HL-60/S4 treated with retinoic acid at 250 ng/mL for 4 days and 3 days (cell line): ENCODE data around the gene PRC1.
"Not testable (repeated sequence)": the region's sequence is repeated elsewhere in the genome, so short reads cannot be mapped to it uniquely, and the experiment has no call there.

Source experiments
- in situ Hi-C: fragments of 300-500 bp; cut with MboI; formaldehyde crosslinking; loops from 2 replicates; pipeline ENCODE4 v1.7.0; 2022; ENCODE audit warnings: low sequenced_read_pairs

Gene PRC1

DNA sequence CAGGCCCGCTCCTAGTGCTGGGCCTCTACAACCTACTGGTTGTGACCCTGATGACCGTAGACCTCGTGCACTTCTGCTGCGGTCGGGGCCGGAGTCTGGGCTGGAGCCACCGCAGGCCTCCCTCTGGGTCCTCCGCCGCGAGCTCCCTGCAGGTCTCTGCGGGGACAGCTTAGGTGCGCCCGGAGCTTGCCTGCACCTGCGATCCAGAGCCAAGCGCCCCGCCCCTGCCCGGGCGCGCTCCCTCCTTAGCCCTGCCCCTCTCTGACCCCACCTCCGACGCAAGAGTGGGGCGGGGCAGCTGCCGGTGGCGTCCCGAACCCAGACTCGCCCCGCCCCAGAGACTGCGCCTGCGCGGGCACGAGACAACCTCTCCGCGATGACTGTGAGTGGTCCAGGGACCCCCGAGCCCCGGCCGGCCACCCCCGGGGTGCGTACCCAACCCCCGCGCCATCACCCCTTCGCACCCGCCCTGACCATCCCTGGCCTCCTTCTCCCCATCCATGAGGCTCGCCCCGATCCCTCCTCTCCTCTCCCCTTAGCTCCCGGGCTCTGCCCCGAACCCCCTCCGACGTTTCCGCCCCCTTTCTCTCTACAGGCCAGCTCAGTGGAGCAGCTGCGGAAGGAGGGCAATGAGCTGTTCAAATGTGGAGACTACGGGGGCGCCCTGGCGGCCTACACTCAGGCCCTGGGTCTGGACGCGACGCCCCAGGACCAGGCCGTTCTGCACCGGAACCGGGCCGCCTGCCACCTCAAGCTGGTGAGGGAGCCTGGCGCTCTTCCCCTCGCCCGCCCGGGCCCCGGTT, 59.2 kb downstream of the PRC1 start, which contains the start of gene UNC45A:
TSS of gene UNC45A (plus strand) at position 337 of the 803 bp plus-strand sequence. CDS start at position 377, 40 bp downstream.
- in situ Hi-C loops: no loop called here

DNA sequence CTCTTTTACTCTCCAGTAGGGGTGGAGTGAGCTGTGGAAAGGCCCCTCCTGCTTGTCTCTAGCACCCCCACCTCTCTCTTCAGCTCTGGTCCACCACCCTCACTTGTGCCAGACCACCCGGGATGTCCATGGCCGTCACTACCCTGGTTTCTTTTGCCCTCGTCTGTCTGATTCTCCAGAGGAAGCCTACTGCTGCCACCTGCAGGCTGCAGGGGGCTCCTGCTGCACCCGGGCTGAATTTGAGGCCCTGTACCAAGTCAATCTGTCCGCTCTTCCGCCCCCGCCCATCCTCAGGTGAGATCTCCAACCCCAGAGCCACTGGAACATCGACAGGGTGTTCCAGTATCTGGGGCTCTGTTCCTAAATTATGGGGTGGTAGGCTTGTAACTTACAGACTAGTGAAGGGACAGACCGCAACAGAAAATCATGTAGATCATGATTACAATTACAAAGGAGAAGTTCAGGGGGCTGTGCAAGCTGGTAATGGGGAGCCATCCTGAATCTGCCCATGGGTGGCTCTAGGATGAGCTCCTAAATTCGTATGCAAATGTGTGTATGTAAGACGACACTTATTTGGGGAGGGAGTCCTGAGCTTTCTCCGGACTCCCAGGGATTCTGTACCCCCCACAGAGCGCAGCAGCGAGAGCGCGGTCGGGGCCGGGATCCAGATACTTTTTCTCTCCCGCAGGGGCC, 59.9 kb downstream of the PRC1 start:
- in situ Hi-C loops: no loop called here

DNA sequence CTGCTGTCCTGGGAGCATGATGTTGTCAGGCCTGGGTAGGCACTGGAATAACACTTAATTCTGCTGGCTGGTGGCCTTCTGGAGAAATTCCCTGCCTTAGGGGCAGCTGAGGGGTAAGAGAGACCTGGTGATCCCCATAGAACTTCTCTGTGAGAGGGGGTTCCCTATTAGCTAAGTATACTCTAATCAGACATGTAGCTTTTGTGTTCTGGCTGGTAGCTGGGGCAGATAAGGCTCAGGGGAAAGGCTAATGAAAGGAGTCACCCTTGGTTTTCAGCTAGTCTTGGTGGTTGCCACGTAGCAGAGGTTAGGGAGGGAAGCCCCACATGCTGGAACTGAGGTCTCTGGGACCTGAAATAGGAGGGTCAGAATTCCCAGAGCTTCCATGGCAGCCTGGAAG, 61.0 kb downstream of the PRC1 start:
- in situ Hi-C loops: no loop called here

DNA sequence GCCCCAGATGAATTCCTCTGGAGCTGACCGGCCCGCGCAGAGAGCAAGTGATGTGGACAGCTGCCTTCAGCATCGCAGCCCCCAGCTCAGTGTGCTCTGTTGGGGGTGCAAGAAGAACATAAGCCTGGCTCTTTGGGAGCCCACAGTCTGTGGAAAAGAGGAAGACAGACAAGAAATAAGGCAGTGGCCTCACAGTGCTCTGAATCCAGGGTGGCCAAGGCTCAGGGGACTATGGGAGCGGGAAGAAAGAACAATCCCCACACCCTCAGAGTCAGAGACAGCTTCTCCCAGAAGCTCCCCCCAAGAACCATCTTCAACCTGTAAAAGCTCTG, 61.7 kb downstream of the PRC1 start:
- in situ Hi-C loops: no loop called here

DNA sequence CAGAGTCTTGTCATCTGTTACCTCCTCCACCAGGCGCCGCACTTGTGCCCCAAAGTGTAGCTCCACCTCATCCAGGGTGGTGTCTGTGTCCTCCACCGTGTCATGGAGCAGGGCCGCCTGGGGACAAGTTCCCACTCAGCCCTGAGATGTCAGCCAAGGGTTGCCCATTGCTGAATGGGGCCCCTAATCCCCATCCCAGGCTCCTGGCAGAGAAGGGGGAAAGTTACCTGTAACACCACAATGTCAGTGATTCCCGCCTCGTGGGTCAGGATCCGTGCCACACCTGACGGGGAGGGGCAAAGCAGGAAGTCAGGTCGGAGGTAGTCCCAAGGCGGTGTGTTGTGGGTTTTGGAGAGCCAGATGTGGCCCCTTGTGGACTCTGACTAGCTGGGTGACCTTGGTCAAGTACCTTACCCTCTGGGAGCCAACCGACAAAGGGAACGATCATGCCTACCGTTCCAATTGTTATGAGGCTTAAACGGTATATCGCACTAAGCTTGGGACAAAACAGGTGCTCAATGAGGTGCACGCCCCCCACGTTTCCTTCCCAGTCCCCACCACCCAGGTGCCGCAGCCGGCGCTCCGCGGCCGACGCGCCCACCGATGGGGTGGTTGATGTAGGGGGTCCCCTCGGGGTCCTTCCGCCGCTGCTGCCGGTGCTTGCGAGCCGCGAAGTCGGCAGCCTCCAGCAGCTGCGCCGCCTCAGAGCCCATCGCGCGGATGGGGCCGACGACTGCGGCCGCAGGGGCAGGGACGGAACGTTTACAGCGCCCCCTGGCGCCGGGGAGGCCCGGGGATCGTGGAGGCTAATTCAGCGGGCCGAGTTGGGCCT, 62.3 kb downstream of the PRC1 start, which contains the start of gene HDDC3:
TSS of gene HDDC3 (minus strand) at position 722 of the 832 bp plus-strand sequence. CDS start at position 713, 9 bp downstream.
- in situ Hi-C loops: no loop called here

DNA sequence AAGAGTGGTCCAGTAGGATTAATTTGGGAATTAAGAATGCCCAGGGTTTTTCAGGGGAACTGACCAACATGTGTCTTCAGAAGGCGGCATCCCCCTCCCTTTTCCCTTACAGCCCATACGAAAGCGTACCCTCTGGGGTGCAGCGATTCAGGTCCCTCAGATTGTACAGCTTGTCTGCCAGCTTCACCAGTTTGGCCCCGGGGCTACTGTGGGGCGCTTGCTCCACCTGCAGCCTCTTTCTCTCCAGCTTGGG, 62.8 kb downstream of the PRC1 start:
- in situ Hi-C loops: no loop called here

DNA sequence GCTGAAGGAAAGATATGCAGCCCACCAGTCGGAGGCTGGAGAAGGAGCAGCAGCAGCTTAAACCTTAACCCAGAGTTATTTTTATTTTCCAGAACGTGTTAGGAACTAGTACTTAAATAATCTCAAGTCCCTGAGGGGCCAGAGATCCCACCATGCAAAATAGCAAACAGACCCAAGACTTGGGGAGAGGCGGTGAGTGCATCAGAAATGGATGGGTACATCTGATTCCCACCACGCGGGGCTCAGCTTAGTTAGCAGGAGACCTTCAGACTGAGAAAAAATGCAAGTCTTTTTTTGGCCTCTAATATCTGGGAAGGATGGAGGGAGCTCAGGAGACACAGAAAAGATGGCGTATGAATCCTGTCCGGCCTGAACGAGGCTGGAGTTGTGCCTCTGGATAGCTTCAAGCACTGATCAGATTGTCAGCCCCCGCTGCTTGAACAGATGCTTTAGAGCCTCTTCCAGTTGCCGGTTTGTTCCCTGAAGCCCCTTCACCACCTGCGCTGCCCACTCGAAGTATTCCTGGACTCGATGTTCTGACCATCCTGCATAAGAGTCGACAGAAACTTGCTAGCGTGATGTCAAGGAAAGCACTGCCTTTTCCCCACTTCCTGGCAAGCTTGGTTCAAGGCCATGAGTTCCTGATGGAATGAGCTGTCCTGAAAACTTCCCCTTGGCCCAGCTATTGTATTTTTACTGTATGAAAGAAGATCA, 63.3 kb downstream of the PRC1 start:
- in situ Hi-C loops: no loop called here

DNA sequence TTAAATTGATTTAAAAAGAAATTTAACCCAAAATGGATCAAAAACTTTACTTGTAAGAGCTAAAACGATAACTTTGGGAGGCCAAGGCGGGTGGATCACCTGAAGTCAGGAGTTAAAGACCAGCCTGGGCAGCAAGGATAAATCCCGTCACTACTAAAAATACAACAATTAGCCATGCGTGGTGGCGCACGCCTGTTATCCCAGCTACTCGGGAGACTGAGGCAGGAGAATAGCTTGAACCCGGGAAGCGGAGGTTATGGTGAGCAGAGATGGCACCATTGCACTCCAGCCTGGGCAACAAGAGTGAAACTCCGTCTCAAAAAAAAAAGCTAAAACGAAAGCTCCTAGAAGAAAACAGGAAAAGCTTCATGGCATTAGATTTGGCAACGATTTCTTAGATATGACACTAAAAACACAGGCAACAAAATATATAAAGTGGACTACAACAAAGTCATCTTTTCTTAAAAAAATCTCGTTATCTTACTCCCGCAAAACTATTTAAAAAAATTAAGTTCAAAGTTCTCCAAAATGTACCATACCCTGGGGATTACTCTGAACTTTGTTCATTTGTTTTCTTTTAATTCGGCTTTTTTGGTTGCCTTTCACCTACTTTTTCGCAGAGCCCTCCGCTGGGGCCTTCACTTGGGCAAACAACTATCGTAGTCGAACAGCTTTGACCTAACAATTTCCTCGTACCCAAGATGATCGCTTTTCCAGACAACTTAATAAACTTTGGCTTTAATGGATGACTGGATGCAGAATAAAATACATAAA, 64.9 kb downstream of the PRC1 start:
- in situ Hi-C loops: no loop called here

DNA sequence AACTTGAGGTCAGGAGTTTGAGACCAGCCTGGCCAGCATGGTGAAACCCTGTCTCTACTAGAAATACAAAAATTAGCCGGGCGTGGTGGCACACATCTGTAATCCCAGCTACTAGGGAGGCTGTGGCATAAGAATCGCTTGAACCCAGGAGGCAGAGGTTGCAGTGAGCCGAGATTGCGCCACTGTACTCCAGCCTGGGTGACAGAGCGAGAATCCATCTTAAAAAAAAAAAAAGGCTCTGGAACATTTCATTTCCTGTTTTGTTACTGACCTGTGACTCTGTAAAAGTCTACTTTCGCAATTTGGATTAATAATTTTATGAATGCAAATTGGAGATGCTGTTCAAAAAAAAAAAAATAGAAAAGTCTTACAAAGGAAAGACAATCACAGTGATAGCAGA, 66.2 kb downstream of the PRC1 start:
- in situ Hi-C loops: not testable (repeated sequence)

DNA sequence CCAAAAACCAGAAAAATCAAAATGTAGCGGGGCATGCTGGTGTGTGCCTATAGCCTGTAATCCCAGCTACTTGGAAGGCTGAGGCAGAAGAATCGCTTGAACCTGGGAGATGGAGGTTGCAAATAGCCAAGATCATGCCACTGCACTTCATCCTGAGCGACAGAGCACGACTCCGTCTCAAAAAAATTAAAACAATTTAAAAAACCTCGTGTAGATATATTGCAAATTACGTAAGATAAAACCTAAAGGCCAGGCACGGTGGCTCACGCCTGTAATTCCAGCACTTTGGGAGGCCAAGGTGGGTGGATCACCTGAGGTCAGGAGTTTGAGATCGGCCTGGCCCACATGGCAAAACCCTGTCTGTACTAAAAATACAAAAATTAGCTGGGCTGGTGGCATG, 67.6 kb downstream of the PRC1 start:
- in situ Hi-C loops: not testable (repeated sequence)

DNA sequence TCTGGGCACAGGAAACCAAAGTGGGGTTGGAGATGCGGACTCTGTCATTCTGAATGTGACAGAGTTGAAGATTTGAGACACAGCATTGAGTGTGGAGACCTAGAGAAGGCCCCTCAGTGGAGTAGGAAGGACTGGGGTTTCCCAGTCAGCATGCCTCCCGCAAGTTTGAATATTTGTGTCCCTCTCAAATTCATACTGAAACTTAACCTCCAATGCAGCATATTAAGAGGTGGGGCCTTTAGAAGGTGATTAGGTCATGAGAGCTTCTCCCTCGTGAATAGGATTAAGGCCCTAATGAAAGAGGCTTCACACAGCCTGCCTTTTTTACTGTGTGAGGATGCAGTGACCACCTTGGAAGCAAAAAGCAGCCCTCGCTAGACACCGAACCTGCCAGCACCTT, 70.0 kb downstream of the PRC1 start:
- in situ Hi-C loops: no loop called here

DNA sequence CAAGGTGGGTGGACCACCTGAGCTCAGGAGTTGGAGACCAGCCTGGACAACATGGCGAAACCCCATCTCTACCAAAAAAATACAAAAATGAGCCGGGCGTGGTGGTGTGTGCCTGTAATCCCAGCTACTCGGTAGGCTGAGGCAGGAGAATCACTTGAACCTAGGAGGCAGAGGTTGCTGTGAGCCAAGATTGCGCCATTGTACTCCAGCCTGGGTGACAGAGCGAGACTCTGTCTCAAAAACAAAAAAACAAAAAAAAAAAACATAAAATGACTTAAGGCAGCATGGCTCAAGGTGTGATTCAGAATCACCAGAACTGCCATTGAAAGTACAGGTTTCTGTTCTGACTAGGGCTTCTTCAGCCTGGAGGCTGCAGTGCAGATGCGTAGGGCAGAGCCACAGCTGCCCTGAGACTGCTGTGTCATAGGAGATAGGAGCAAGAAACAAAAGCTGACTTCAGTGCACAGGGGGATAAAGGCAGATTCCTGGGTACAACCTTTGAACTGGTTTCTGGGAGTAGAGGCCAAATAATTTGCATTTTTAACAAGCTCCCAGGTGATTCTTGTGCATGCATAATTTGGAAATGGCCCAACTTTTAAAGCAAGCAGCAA, 71.5 kb downstream of the PRC1 start:
- in situ Hi-C loops: not testable (repeated sequence)

DNA sequence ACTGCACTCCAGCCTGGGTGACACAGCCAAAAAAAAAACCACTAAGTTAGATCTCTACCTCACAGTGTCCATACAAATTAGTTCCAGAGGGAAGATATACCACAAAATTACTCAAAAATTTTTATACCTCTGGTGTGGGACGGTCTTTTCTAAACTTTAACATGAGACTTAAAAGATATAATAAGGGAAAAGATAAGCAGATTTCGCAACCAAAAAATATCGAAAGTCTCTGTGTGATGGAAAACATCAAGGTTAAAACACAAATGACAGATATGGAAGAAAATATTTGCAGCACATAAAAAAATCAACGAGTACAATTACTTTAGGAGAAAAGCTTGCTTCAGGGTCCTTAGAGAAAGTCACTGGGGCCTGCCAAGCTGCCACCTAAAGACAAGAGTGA, 72.4 kb downstream of the PRC1 start:
- in situ Hi-C loops: no loop called here

DNA sequence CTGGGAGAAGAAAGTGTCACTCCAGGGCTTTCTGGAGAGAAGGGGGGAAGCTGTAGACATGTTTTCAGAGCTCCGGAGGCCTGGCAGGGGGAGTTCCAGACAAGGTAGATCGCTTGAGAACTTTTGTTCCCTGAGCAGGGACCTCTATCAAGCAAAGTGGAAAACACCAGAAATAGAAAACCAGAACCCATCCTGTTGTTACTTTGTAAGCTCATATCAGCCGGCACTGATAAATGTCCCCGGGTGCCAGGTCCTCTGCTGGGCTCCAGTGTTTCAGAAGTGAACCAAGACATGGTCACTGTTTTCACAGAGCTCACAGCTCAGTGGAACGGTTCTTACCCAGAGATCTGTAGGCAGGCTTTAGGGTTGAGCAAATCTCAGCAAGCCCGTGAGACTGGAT, 75.5 kb downstream of the PRC1 start:
- in situ Hi-C loops: no loop called here

DNA sequence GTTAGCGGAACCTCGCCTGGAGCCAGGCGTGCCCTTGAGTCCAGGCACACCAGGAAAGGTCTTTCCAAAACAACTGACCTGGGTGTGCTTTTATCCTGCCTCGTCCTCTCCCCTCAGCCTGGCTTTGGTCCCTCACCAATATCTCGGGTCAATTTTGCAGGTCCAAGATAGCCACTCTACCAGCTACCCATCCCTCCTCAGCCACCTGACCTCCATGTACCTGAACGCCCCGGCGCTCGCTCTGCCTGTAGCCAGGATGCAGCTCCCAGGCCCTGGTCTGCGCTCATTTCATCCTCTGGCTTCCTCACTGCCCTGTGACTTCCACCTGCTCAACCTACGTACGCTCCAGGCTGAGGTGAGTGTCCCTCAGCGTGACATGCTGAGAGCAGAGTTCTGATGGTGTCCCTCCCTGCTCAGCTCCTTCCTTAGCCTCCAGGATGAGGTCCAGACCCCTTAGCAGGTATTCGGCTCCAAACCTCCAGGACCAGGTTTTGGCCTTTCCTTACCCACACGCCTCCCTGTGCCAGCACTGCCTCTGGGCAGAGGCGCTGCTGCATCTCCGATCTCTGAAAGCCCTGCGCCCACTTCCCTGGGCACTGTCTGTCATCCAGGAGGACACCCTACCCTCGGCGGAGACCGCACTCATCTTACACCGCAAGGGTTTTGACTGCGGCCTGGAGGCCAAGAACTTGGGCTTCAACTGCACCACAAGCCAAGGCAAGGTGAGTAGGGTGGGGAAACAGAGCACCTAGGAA, 76.1 kb downstream of the PRC1 start:
- in situ Hi-C loops: no loop called here

DNA sequence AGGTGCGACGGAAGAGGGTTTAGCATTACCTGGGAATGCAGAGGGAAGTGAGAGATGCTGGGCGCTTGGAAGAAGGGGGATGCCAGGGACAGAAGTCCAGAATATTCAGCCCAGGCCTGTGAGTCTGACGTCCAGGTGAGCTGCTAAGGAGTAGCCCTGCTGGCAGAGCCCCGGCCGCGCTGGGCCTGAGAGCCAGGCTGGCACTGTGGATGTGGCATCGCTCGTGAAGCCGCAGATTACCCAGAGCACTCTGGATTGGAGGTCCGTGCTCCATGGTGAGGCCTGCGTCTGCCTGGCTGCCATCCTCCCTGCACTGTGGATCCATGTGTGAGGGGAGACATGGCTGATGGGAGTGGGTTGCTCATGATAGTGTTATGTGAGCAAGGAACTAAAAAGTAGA, 76.8 kb downstream of the PRC1 start:
- in situ Hi-C loops: no loop called here

DNA sequence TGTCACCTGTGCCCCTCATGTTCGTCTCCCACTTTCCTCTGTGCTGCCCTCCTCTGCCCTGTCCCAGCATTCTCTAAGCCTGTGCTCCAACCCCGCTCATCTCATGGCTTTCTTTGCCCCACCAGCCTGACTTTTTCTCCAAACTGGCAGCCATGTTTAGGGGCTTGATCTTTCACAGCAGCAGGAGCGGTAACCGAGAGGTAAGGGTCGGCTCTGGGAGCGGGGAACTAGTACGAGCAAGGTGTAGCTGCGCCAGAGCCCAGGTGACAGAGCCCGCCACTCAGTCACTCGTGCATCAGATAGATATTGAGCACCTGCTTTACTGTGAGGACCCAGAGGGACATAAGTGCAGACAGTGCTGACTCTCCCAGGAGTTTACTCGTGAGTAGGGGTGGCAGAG, 77.9 kb downstream of the PRC1 start:
- in situ Hi-C loops: no loop called here
